GM19397 (cell line): ENCODE measurements around the gene C12orf75.

Experiments
- ATAC-seq: cut with Tn5 transposase; IDR thresholded peaks from one replicate; pipeline ENCODE4 v1.9.1; 2021; ENCODE audit warnings: mild to moderate bottlenecking, moderate library complexity; ENCODE audit not compliant: unreplicated experiment

Gene C12orf75

GRCh38 chr12:105409801-105410471 lies 79.4 kb downstream of the C12orf75 start:
- ATAC-seq: no peak

GRCh38 chr12:105413911-105414487 lies 83.5 kb downstream of the C12orf75 start:
- no peak for ATAC-seq

GRCh38 chr12:105417732-105418131 lies 87.2 kb downstream of the C12orf75 start:
- ATAC-seq: no peak

GRCh38 chr12:105418229-105418628 lies 87.7 kb downstream of the C12orf75 start:
- no peak for ATAC-seq

- ATAC-seq: no peak
Observed at GRCh38 chr12:105418821-105419291, 88.4 kb downstream of the C12orf75 start.

- no peak for ATAC-seq
Observed at GRCh38 chr12:105419606-105420005, 89.1 kb downstream of the C12orf75 start.

GRCh38 chr12:105420046-105420445 lies 89.6 kb downstream of the C12orf75 start:
- no peak for ATAC-seq

- peak; percentile 57 for ATAC-seq
Observed at GRCh38 chr12:105420659-105421240, 90.3 kb downstream of the C12orf75 start.
